Endothelial cell of umbilical vein (primary cell): Measurements from ENCODE around the gene GCGR. TPM values are rescaled to one million over a fixed set of nuclear protein-coding genes. Genes with fewer than 3 reads are reported as not detected.

Experiments
- BruUV-seq: library from RNA; stranded (reverse); fragments of 400-500 nt; replicated peaks from 2 replicates; lab custom pipeline; 2021; lab: Mats Ljungman, UMichigan
- CTCF ChIA-PET: fragments of 300-600, 350-600 bp; sonication (Branson Sonifier 250); formaldehyde crosslinking; loops from one replicate; lab custom pipeline; 2021; ENCODE audit warnings: antibody characterized with exemption, inconsistent platforms; lab: Charles Lee
- POLR2A ChIA-PET: fragments of 300-600, 350-600 bp; sonication (Branson Sonifier 250); formaldehyde crosslinking; loops from one replicate; lab custom pipeline; 2021; ENCODE audit warnings: antibody characterized with exemption, inconsistent platforms; lab: Charles Lee
- DNase-seq: peaks from one replicate; pipeline ENCODE4 v3.0.0-alpha.2; 2011; ENCODE audit warnings: low read depth, low spot score
- FAIRE-seq: peaks from 2 replicates; lab custom pipeline; 2011; peaks lifted over from hg19 to GRCh38; lab: Jason Lieb, UNC
- H2AFZ ChIP-seq: 2 replicates; pipeline ENCODE4 v1.6.0; 2012; ENCODE audit warnings: low read depth, low read length, control low read depth, inconsistent platforms
- H3K27ac ChIP-seq: 2 replicates; pipeline ENCODE4 v1.5.1; 2011; ENCODE audit warnings: low read depth, mild to moderate bottlenecking, control low read depth, low read length, moderate library complexity; ENCODE audit not compliant: insufficient read depth
- H3K27me3 ChIP-seq, 2 experiments: 2 replicates each; pipeline versions ENCODE4 v1.6.0 to v1.6.1; 2011; ENCODE audit warnings: low read length in 2 of 2, mixed read lengths in 1 of 2; ENCODE audit not compliant: control insufficient read depth in 2 of 2, insufficient read depth in 2 of 2
- H3K36me3 ChIP-seq, 2 experiments: 2 replicates in 1 of 2; 3 replicates in 1 of 2; pipeline ENCODE4 v1.5.1; 2011; ENCODE audit warnings: low read length in 2 of 2, mild to moderate bottlenecking in 1 of 2, moderate library complexity in 1 of 2; ENCODE audit not compliant: control insufficient read depth in 2 of 2, insufficient read depth in 2 of 2; ENCODE audit errors: extremely low read depth in 1 of 2
- H3K4me1 ChIP-seq: 3 replicates; pipeline ENCODE4 v1.5.1; 2011; ENCODE audit warnings: mild to moderate bottlenecking, low read length; ENCODE audit not compliant: control insufficient read depth, insufficient read depth; ENCODE audit errors: extremely low read depth
- H3K4me2 ChIP-seq: 2 replicates; pipeline ENCODE4 v1.6.1; 2011; ENCODE audit warnings: low read length, control low read depth, mixed read lengths; ENCODE audit not compliant: insufficient read depth
- H3K4me3 ChIP-seq, 3 experiments: fragments of 200-600 bp in 1 of 3; sonication (generic), shearing (Covaris generic) in 1 of 3; replicated peaks in 1 of 3; 2 replicates each; pipeline ENCODE4 v1.5.1; 2011 to 2016; ENCODE audit warnings: control low read depth in 3 of 3, low read length in 3 of 3, mild to moderate bottlenecking in 2 of 3, inconsistent platforms in 1 of 3, low read depth in 1 of 3, moderate library complexity in 1 of 3; ENCODE audit not compliant: insufficient read depth in 1 of 3
- H3K79me2 ChIP-seq: 2 replicates; pipeline ENCODE4 v1.6.0; 2012; ENCODE audit warnings: low read length, inconsistent platforms; ENCODE audit not compliant: control insufficient read depth, insufficient read depth
- H3K9ac ChIP-seq: replicated peaks from 2 replicates; pipeline ENCODE3; 2011; ENCODE audit warnings: low read length, control low read depth; ENCODE audit not compliant: insufficient read depth; ENCODE audit errors: extremely low read depth
- H3K9me1 ChIP-seq: replicated peaks from 3 replicates; pipeline ENCODE4 v1.6.0; 2011; ENCODE audit warnings: mild to moderate bottlenecking, low read length; ENCODE audit not compliant: control insufficient read depth, insufficient read depth; ENCODE audit errors: extremely low read depth
- H3K9me3 ChIP-seq: replicated peaks from 2 replicates; pipeline ENCODE4 v1.5.1; 2012; ENCODE audit warnings: low read length, inconsistent platforms; ENCODE audit not compliant: control insufficient read depth, insufficient read depth
- H4K20me1 ChIP-seq: replicated peaks from 2 replicates; pipeline ENCODE3; 2011; ENCODE audit warnings: mild to moderate bottlenecking, low read length; ENCODE audit not compliant: control insufficient read depth, insufficient read depth; ENCODE audit errors: extremely low read depth
- CTCF ChIP-seq, 2 donors: IDR thresholded peaks; 1 replicate in 1 of 2; 2 replicates in 1 of 2; pipeline ENCODE4 v1.5.1; 2011; ENCODE audit warnings: low read length in 2 of 2, mild to moderate bottlenecking in 2 of 2, moderate library complexity in 2 of 2, control low read depth in 1 of 2, inconsistent platforms in 1 of 2, low read depth in 1 of 2; ENCODE audit not compliant: insufficient read depth in 1 of 2; ENCODE audit errors: extremely low read depth in 1 of 2
- EZH2 ChIP-seq: IDR thresholded peaks from 2 replicates; pipeline ENCODE4 v1.6.1; 2012; ENCODE audit warnings: borderline replicate concordance, low read depth, mild to moderate bottlenecking, moderate library complexity, low read length, inconsistent platforms; ENCODE audit not compliant: severe bottlenecking
- FOS ChIP-seq: IDR thresholded peaks from 2 replicates; pipeline ENCODE4 v1.6.1; 2011; ENCODE audit warnings: mild to moderate bottlenecking, low read length, moderate library complexity, borderline replicate concordance; ENCODE audit not compliant: insufficient read depth
- GATA2 ChIP-seq: IDR thresholded peaks from 2 replicates; pipeline ENCODE4 v1.7.0; 2011; ENCODE audit warnings: low read depth, mild to moderate bottlenecking, moderate library complexity, mixed read lengths, low read length; ENCODE audit not compliant: insufficient read length, insufficient read depth
- JUN ChIP-seq: IDR thresholded peaks from 2 replicates; pipeline ENCODE4 v1.6.1; 2011; ENCODE audit warnings: borderline replicate concordance, low read depth; ENCODE audit not compliant: insufficient read length, insufficient read depth
- MAX ChIP-seq: IDR thresholded peaks from 2 replicates; pipeline ENCODE4 v1.6.1; 2011; ENCODE audit not compliant: insufficient read depth, insufficient read length
- MYC ChIP-seq: IDR thresholded peaks from one replicate; pipeline ENCODE4 v1.6.1; 2011; ENCODE audit warnings: mild to moderate bottlenecking, low read depth, low read length
- POLR2A ChIP-seq: IDR thresholded peaks from 2 replicates; pipeline ENCODE4 v1.6.1; 2012; ENCODE audit warnings: low read depth, mild to moderate bottlenecking, control low read depth, low read length
- POLR2AphosphoS5 ChIP-seq: IDR thresholded peaks from 2 replicates; pipeline ENCODE4 v1.6.1; 2012; ENCODE audit warnings: low read depth, mild to moderate bottlenecking, control low read depth, low read length, moderate library complexity; ENCODE audit not compliant: insufficient read depth
- dilution Hi-C: fragments of 300-500 bp; cut with MboI; formaldehyde crosslinking; loops from one replicate; pipeline ENCODE4 v1.15.0; 2019; ENCODE audit warnings: low sequenced_read_pairs; ENCODE audit not compliant: extremely low pct_ligation_motif_present
- intact Hi-C: fragments of 100-400 bp; cut with micrococcal nuclease; formaldehyde crosslinking; loops from one replicate; pipeline ENCODE4 v1.10.0; 2022
- polyA plus RNA-seq, 4 experiments: library from polyadenylated mRNA; depleted of rRNA in 3 of 4; stranded (reverse) in 3 of 4; unstranded in 1 of 4; fragments of >200 nt; gene quantifications; 2 replicates each; pipeline versions ENCODE4 v1.2.1 to v1.2.3, GENCODE V29; 2011 to 2012; ENCODE audit warnings: missing spikeins in 1 of 4
- total RNA-seq: library from RNA; stranded (reverse); gene quantifications from 2 replicates; pipeline ENCODE4 v1.2.3, GENCODE V29; 2021

Gene GCGR
- total and polyA plus RNA-seq, 2 donors (not counting 3 experiments of a cell fraction or from before 2014, with no cell fraction given) = not detected

GRCh38 chr17:81822996-81823819 is 19.3 kb downstream of the GCGR start:
- no peaks in the 10 kb centered on the region for H4K20me1 ChIP-seq
- no peak for FAIRE-seq
- H3K27me3 ChIP-seq = peaks cover 0 to 2% of the 10 kb centered on the region in 2 experiments
- H3K4me1 ChIP-seq = no peaks in the 10 kb centered on the region
- intact Hi-C loops = no loop called here
- no peak overlapping the region for H3K4me3 ChIP-seq
- H3K9me1 ChIP-seq = no peaks in the 10 kb centered on the region
- no peak overlapping the region for H3K4me2 ChIP-seq
- no peak overlapping the region for H2AFZ ChIP-seq
- dilution Hi-C loops = no loop called here
- ChIA-PET POLR2A (no interaction called here), CTCF (interaction anchor here (2.1 kb wide), 1 partner anchor 17 kb away, joined by 5 read pairs; no protein-coding TSS in a partner anchor)
- H3K36me3 ChIP-seq = peaks cover 0 to 8% of the 10 kb centered on the region in 2 experiments
- no peaks in the 10 kb centered on the region for H3K9me3 ChIP-seq
- TF ChIP-seq FOS = no peak
- TF ChIP-seq MYC = no peak
- no peak for TF ChIP-seq MAX
- TF ChIP-seq POLR2AphosphoS5 = no peak
- TF ChIP-seq GATA2 = no peak
- no peak for TF ChIP-seq EZH2
- no peak for TF ChIP-seq CTCF (IDR thresholded peaks at IDR 0.05; ENCODE audit: extremely low read depth in 1 of 2, insufficient read depth in 1 of 2, low read depth in 1 of 2, low read length in 2 of 2)
- TF ChIP-seq POLR2A = no peak
- no peak for TF ChIP-seq JUN
- DNase-seq = no peak
- H3K27ac ChIP-seq = no peak overlapping the region
- H3K9ac ChIP-seq = no peak overlapping the region
- H3K79me2 ChIP-seq = no peaks in the 10 kb centered on the region
- no TSS peak for BruUV-seq
